GM12801 (cell line): ENCODE measurements around the gene PLA2G4D.

ENCODE experiments used
- CTCF ChIP-seq: IDR thresholded peaks from one replicate; pipeline ENCODE4 v1.5.1; 2011; ENCODE audit warnings: control low read depth; ENCODE audit not compliant: insufficient read length; ENCODE audit errors: extremely low read depth

PLA2G4D gene

GRCh38 chr15:42038401-42038800 lies 56.0 kb downstream of the PLA2G4D start:
- no peak for TF ChIP-seq CTCF

GRCh38 chr15:42037656-42038055 lies 56.7 kb downstream of the PLA2G4D start:
- TF ChIP-seq CTCF: no peak

GRCh38 chr15:42036966-42037365 lies 57.4 kb downstream of the PLA2G4D start:
- no peak for TF ChIP-seq CTCF

DNA sequence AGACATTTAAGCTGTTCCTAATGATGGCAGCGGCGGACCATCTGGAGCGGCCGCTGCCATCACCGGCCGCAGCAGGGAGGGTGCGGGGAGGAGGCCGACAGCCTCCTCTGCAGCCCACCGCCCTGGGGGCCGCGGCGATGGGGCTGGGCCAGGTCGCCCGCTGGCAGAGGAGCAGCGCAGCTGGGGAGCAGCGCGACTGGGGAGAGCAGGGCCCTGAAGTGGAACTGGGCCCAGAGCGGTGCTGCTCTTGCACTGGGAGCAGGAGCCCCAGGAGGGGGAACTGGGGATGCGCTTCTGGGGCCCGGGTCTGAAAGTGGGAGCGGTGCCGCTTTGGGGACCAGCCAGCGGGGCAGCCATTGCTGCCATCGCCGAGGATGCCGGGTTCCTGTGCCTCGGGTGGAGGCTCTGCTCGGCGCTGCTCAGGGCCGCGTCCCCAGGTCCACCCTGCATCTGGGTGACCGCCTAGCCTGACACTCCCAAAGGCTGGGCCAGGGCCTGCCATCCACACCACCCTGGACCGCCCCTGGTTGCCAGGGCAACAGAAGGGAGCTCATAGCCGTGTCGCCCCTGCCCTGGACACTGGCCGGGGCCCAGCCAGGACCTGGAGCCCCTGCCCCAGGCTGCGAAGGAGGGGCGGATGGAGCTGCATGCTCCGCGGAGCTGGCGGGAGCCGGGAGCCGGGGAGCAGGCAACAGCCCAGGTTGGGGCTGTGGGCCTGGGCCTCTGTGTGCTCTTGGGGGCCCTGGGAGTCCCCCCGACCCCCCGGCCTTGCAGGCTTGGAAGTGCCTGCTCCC lies 58.1 kb downstream of the PLA2G4D start:
- no peak for TF ChIP-seq CTCF

DNA sequence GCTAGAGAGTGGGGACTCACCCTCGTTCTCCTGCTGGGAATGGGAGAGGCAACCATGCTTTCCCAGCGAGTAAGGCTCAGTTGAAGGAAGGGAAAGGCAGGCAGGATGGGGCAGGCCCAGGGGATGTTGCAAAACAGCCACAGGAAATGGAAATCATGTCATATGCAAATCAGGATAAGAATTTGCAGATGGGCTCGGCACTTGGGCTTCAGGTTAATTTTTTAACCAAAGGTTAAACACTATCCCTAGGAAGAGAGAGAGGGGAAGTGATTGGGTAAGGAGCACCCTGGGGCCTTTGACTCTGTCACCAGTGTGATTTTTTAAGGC lies 59.0 kb downstream of the PLA2G4D start:
- no peak for TF ChIP-seq CTCF

DNA sequence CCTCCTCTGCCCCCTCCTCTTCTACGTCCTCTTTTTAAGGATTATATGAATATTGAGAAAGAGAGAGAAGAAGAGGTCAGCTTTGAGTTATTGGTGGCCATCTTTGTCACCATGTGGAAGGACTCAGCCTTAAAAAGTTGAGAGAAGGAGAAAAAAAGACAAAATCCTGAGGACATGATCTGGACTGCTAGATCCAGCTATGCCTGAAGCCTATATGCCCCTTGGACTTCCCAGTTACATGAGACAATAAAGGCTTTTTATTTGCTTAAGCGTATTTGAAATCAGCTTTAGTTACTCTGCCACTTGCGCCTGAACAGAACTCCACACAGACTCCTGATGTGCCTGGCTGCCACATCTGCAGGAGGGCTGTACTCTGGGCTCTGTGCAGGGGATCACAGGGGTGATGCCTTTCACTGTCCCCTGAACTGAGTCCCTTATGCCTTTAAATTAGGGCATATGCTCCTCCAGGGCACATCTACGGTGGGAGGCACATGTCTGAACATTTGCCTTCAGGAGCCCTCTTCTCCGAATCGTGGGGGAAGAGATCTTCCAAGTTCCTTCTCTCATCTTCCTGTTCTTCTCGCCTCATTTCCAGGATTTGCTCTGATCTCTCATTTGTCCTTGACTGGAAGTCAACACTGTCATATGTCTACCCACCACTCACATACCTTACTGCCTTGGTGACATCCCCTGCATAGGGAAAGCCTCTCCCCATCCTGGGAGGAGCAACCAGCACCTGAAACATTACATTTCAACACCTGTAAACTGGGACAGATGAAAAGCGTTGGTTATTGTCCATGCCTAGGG lies 59.5 kb downstream of the PLA2G4D start:
- no peak for TF ChIP-seq CTCF

- TF ChIP-seq CTCF: no peak
These were observed 61.0 kb downstream of the PLA2G4D start for GRCh38 chr15:42033214-42033873.
